Measurements from ENCODE around the gene NFAT5. TPM values are rescaled to one million over a fixed set of nuclear protein-coding genes. Genes with fewer than 3 reads are reported as not detected.
"Not testable (repeated sequence)": the region's sequence is repeated elsewhere in the genome, so short reads cannot be mapped to it uniquely, and the experiment has no call there.

Gene NFAT5
- total RNA-seq, 2 donors from 2014 or later, result 35.6 to 43.3 TPM

DNA sequence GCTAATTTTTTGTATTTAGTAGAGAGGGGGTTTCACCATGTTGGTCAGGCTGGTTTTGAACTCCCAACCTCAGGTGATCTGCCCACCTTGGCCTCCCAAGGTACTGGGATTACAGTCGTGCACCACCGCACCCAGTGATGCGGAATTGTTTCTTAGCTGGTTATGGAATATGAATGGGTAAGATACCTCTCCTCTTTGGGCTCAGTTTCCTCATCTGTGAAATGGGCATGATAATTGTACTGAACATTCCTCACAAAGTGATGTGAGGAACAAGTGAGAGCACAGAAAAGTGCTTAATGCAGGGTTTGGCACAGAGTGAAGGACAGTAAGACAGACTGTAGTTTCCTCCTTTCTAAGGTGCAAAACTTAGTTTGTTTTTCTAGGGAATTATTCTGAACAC lies 31.0 kb upstream of the NFAT5 start:
- H3K27ac Mint-ChIP-seq, result no peak overlapping the region
- H3K9me3 ChIP-seq (ENCODE audit: control insufficient read depth, low read length, poor library complexity, severe bottlenecking), result no peaks in the 10 kb centered on the region
- H3K27me3 Mint-ChIP-seq, result peaks cover 11% of the 10 kb centered on the region
- no peaks in the 10 kb centered on the region for H3K36me3 Mint-ChIP-seq (ENCODE audit: low read depth)
- DNase-seq, result no peak
- no peak overlapping the region for H3K4me3 Mint-ChIP-seq
- peaks cover 6% of the 10 kb centered on the region for H3K4me1 Mint-ChIP-seq
- no peak for ATAC-seq

DNA sequence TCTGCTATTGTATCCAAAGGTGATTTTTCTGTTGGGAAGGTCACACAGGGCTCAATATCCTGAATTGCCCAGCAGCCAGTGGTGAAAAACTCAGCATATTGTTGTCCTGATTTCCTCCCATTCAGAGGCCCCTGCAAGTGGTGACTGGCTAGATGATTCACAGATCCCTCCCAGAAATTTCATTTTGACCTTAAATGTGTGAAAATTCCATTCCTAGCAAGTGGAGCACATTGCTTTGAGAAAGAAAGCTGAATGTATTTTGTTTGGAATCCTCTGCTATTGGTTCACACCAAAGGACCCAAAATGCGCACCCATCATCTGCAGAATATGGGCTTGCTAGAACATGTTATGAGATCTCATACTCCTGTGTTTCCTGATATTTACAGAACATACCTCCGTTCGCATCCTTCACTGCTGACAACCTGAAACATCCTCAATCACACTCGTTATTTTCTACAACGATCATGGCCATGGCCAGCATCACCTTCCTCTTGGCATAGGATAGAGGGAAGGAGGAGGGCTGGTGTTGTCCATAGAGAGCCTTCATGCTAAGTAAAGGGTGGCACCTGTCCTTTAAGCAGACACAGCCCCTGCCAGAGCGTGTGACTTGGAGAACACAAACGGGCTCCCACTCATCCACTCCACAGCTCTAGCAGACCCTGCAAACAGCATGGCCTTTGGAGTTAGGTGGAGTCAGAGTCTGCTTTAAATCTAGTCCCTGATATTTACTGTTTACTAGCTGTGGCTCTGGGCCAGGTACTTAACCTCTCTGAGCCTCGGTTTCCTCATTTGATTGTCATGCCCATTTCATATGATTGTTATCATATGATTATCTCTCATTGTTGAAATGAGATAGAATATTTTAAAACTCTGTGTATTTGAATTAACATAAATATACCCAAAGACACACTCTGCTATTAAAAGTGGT lies 30.4 kb upstream of the NFAT5 start:
- peaks cover 5% of the 10 kb centered on the region for H3K4me1 Mint-ChIP-seq

DNA sequence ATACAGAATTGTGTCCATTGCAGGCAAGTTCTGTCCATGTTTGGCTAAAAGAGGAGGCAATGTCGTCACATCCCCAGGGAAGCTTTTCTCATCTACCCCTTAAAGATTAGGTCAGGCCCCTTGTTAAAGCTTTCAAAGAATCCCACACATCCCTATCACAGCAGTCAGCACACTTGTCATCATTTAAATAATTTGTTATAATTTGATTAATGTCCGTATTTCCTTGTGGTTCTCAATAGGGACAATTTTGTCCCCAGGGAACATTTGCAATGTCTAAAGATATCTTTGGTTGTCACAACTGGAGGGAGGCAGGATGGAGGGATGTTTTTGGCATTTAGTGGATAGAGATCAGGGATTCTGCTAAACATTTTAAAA lies 28.1 kb upstream of the NFAT5 start:
- Mint-ChIP-seq H3K27me3 (peaks cover 11% of the 10 kb centered on the region), H3K4me1 (no peaks in the 10 kb centered on the region), H3K4me3 (no peak overlapping the region), H3K36me3 (ENCODE audit: low read depth) (no peaks in the 10 kb centered on the region), H3K27ac (no peak overlapping the region)
- ATAC-seq (no peak), DNase-seq (no peak)
- H3K9me3 ChIP-seq (ENCODE audit: control insufficient read depth, low read length, poor library complexity, severe bottlenecking), result no peaks in the 10 kb centered on the region

More for the DNA sequence above, 30.4 kb upstream of the NFAT5 start:
- no peaks in the 10 kb centered on the region for H3K9me3 ChIP-seq (ENCODE audit: control insufficient read depth, low read length, poor library complexity, severe bottlenecking)
- ATAC-seq (no peak), DNase-seq (no peak)
- Mint-ChIP-seq H3K4me3 (no peak overlapping the region), H3K36me3 (ENCODE audit: low read depth) (no peaks in the 10 kb centered on the region), H3K27me3 (peaks cover 11% of the 10 kb centered on the region), H3K27ac (no peak overlapping the region)

DNA sequence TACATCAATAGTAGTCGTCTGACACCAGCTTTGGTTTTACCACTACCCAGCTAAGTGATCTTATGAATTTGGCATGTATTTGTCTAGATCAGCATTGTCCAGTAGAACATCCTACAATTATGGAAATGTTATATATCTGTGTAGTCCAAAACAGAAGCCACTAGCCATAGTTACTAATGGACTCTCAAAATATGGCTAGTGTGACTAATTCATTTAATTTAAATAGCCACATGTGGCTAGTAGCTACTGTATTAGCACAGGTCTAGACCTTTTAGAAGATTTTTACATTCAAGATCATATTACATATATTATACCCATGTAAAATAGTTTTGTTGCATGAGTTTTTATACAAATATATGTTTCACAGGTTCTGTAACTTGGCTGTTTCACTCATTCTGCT lies 27.0 kb upstream of the NFAT5 start:
- no peak overlapping the region for H3K27ac Mint-ChIP-seq
- H3K4me1 Mint-ChIP-seq, result no peaks in the 10 kb centered on the region
- no peaks in the 10 kb centered on the region for H3K36me3 Mint-ChIP-seq (ENCODE audit: low read depth)
- DNase-seq (no peak), ATAC-seq (no peak)
- H3K4me3 Mint-ChIP-seq, result no peak overlapping the region
- H3K27me3 Mint-ChIP-seq, result peaks cover 4% of the 10 kb centered on the region
- H3K9me3 ChIP-seq (ENCODE audit: control insufficient read depth, low read length, poor library complexity, severe bottlenecking), result no peaks in the 10 kb centered on the region

DNA sequence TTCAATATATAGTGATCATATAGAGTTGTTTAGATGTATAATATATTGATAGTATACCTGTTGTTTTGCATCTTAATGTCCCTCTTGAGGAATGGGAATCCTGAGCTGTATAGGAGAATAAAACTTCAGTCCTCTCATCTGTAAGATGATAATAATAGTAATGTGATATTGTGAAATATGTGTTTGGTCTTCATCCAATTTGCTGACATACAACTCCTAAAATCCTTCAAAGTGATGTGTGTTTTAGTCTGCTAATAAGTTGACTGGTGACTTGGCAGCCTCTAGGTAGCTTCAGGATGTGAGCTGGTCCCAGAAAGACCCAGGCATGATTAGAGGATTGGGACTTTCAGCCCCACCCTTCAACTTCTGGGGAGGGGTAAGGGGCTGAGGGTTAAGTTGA lies 22.8 kb upstream of the NFAT5 start:
- H3K27ac Mint-ChIP-seq, result no peak overlapping the region
- no peaks in the 10 kb centered on the region for H3K27me3 Mint-ChIP-seq
- H3K36me3 Mint-ChIP-seq (ENCODE audit: low read depth), result no peaks in the 10 kb centered on the region
- H3K4me1 Mint-ChIP-seq, result no peaks in the 10 kb centered on the region
- no peak for ATAC-seq
- DNase-seq, result no peak
- no peaks in the 10 kb centered on the region for H3K9me3 ChIP-seq (ENCODE audit: control insufficient read depth, low read length, poor library complexity, severe bottlenecking)
- no peak overlapping the region for H3K4me3 Mint-ChIP-seq

DNA sequence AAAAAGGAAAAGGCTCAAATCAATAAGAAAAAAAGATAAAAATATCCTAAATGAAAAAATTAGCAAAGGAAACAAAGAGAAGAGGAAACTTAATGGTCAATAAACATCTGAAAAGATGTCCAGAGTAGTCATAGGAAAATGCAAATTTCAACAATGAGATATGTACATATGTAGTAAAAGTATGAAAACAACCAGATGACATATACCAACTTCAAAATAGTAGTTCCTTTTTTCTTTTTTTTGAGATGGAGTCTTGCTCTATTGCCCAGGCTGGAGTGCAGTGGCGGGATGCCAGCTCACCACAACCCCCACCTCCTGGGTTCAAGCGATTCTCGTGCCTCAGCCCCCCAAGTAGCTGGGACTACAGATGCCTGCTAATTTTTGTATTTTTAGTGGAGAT lies 21.7 kb upstream of the NFAT5 start:
- DNase-seq (no peak), ATAC-seq (no peak)
- Mint-ChIP-seq H3K36me3 (ENCODE audit: low read depth) (no peaks in the 10 kb centered on the region), H3K4me1 (no peaks in the 10 kb centered on the region), H3K27me3 (no peaks in the 10 kb centered on the region), H3K4me3 (no peak overlapping the region), H3K27ac (no peak overlapping the region)
- H3K9me3 ChIP-seq (ENCODE audit: control insufficient read depth, low read length, poor library complexity, severe bottlenecking), result no peaks in the 10 kb centered on the region

DNA sequence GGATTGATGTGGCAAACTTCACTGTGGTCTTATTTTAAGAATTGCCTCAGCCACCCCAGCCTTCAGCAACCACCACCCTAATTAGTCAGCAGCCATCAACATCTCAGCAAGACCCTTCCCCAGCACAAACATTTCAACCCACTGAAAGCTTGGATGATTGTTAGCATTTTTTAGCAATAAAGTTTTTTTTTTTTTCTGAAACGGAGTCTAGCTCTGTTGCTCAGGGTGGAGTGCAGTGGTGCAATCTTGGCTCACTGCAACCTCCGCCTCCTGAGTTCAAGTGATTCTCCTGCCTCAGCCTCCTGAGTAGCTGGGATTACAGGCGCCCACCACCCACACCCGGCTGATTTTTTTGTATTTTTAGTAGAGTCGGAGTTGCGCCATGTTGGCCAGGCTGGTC lies 19.1 kb upstream of the NFAT5 start:
- not testable (repeated sequence) for ATAC-seq; H3K27me3 Mint-ChIP-seq; H3K9me3 ChIP-seq (ENCODE audit: control insufficient read depth, low read length, poor library complexity, severe bottlenecking); H3K4me3 Mint-ChIP-seq; H3K27ac Mint-ChIP-seq; H3K4me1 Mint-ChIP-seq; H3K36me3 Mint-ChIP-seq (ENCODE audit: low read depth); DNase-seq

DNA sequence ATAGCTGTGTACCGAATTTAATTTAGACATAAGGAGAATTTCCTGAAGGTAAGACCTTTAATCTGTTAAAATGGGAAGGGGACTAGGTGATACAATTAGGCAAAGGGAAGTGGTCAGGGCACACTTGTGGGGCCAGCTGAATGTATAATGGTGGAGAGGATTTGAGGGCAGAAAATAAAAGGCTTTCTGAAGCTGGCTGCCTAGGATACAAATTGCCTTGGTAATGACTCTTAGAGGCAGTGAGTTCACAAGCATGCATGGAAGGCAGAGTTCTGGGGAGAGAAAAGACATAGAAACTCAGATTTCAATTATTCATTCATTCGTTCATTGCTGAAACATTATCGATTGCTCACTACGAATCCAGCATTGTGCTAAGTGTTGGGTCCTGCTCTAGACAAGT lies 12.4 kb upstream of the NFAT5 start:
- no peak for ATAC-seq
- Mint-ChIP-seq H3K4me1 (peaks cover 10% of the 10 kb centered on the region), H3K27me3 (peaks cover 6% of the 10 kb centered on the region), H3K4me3 (no peak overlapping the region), H3K27ac (no peak overlapping the region), H3K36me3 (ENCODE audit: low read depth) (peaks cover 2% of the 10 kb centered on the region)
- no peaks in the 10 kb centered on the region for H3K9me3 ChIP-seq (ENCODE audit: control insufficient read depth, low read length, poor library complexity, severe bottlenecking)
- no peak for DNase-seq

DNA sequence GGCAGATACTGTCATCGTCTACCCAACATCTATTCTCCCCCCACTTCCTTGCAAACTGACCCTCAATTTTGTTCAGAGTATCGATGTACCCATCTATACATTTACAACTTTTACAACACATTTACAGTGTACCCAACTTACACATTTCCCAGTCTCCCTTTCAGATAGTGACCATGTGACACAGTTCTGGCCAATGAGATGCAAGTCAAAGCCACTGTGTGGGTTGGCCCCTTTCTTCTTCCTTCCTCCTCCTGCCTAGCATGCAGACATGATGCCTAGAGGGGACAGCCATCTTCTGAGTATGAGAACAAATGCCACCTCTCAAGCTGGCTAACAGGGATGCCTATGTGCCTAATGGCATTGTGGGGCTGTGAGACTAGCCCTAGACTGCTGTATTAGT lies 11.3 kb upstream of the NFAT5 start:
- H3K4me1 Mint-ChIP-seq, result peaks cover 10% of the 10 kb centered on the region
- no peak for ATAC-seq
- no peak overlapping the region for H3K4me3 Mint-ChIP-seq
- H3K27me3 Mint-ChIP-seq, result peaks cover 6% of the 10 kb centered on the region
- peaks cover 2% of the 10 kb centered on the region for H3K36me3 Mint-ChIP-seq (ENCODE audit: low read depth)
- DNase-seq, result no peak
- H3K27ac Mint-ChIP-seq, result no peak overlapping the region
- H3K9me3 ChIP-seq (ENCODE audit: control insufficient read depth, low read length, poor library complexity, severe bottlenecking), result no peaks in the 10 kb centered on the region

DNA sequence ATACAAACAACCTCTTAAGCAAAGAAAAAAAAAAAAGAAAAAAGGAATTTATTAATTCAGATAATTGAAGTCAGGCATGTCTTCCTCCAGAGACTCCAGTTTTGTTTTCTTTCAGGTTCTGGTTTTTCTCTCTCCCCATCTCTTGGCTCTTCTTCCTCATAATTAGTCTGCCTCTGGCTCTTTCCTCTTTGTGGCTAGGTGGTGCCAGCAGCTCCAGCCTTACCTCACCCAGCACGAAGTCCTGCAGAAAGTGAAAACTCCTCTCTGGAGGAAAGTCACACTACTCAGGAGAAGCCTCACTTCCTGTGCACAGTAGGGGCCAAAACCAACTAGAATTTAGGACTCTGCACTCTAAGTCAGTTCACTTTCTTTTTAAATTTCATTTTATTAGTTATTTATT lies 10.3 kb upstream of the NFAT5 start:
- Mint-ChIP-seq H3K4me1 (peaks cover 10% of the 10 kb centered on the region), H3K27me3 (peaks cover 5% of the 10 kb centered on the region), H3K27ac (no peak overlapping the region), H3K4me3 (no peak overlapping the region), H3K36me3 (ENCODE audit: low read depth) (peaks cover 2% of the 10 kb centered on the region)
- no peaks in the 10 kb centered on the region for H3K9me3 ChIP-seq (ENCODE audit: control insufficient read depth, low read length, poor library complexity, severe bottlenecking)
- DNase-seq (no peak), ATAC-seq (no peak)

DNA sequence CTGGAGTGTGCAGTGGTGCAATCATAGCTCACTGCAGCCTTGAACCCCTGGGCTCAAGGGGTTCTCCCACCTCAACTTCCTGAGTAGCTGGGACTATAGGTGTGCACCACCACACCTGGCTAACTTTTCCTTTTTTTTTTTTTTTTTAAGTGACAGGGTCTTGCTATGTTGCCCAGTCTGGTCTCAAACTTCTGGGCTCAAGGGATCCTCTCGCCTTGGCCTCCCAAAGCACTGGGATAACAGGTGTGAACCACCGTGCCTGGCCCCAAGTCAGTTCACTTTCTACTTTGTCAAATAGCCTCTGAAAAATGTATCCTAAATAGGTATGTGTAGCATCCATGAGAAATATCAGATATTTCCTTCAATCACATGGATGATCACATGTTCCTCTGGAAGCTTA lies 9.9 kb upstream of the NFAT5 start:
- no peak overlapping the region for H3K4me3 Mint-ChIP-seq

DNA sequence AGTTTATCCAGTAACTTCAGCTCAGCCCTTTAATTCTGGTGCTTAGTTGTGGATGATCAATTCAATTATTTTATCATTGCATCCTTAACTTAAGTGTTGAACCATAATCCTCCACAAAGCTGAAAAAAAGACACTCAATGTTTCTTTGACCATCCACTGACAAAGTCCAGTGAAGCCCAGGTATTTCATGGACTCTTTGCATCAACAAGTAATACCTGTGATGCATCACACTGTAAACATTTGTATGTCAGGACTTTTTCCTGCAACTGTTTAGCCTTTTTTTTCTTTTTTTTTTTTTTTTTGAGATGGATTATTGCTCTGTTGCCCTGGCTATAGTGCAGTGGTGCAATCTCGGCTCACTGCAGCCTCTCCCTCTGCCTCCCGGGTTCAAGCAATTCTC lies 6.6 kb upstream of the NFAT5 start:
- no peak overlapping the region for H3K4me3 Mint-ChIP-seq
- H3K4me1 Mint-ChIP-seq, result peaks cover 21% of the 10 kb centered on the region
- H3K27me3 Mint-ChIP-seq, result no peaks in the 10 kb centered on the region
- no peaks in the 10 kb centered on the region for H3K9me3 ChIP-seq (ENCODE audit: control insufficient read depth, low read length, poor library complexity, severe bottlenecking)
- no peak for ATAC-seq
- peaks cover 2% of the 10 kb centered on the region for H3K36me3 Mint-ChIP-seq (ENCODE audit: low read depth)
- H3K27ac Mint-ChIP-seq, result no peak overlapping the region
- no peak for DNase-seq

More for the DNA sequence above, 9.9 kb upstream of the NFAT5 start:
- no peaks in the 10 kb centered on the region for H3K9me3 ChIP-seq (ENCODE audit: control insufficient read depth, low read length, poor library complexity, severe bottlenecking)
- Mint-ChIP-seq H3K27ac (no peak overlapping the region), H3K4me1 (peaks cover 10% of the 10 kb centered on the region), H3K36me3 (ENCODE audit: low read depth) (peaks cover 2% of the 10 kb centered on the region), H3K27me3 (peaks cover under 1% of the 10 kb centered on the region)
- ATAC-seq (no peak), DNase-seq (no peak)

DNA sequence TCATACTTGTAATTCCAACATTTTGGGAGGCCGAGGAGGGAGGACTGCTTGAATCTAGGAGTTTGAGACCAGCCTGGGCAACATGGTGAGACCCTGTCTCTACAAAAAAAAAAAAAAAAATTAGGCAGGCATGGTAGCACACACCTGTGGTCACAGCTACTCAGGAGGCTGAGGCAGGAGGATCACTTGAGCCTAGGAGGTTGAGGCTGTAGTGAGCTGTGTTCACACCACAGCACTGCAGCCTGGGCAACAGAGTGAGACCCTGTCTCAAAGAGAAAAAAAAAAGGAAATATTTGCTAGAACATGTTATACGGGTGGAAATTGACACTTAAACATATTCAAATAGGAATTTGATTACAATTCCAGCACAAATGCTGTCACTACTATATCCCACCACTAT lies 4.4 kb upstream of the NFAT5 start:
- not testable (repeated sequence) for H3K27me3 Mint-ChIP-seq; ATAC-seq; H3K36me3 Mint-ChIP-seq (ENCODE audit: low read depth); H3K9me3 ChIP-seq (ENCODE audit: control insufficient read depth, low read length, poor library complexity, severe bottlenecking); DNase-seq; H3K4me3 Mint-ChIP-seq
- Mint-ChIP-seq H3K27ac (peak overlapping the region; percentile 34), H3K4me1 (peaks cover 19% of the 10 kb centered on the region)

DNA sequence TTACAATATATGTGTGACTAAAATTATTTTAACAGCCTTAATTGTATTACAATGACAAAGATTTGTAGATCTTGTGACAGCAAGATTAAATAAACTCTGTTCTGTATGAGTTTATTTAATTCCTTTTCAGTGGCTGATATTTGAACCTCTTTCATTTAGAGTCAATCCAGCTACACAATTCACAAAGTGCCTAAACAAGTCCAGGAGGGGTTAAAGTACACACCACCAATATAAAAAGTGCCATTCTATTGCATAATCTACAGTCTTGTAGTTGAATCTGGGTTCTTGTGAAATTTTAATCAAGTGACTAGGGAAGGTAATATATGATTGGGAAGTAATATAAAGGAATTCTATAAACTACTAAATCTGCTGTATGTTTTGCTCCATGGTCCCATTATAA lies 3.9 kb upstream of the NFAT5 start:
- peaks cover 19% of the 10 kb centered on the region for H3K4me1 Mint-ChIP-seq
- no peaks in the 10 kb centered on the region for H3K9me3 ChIP-seq (ENCODE audit: control insufficient read depth, low read length, poor library complexity, severe bottlenecking)
- no peak overlapping the region for H3K4me3 Mint-ChIP-seq
- H3K27ac Mint-ChIP-seq, result no peak overlapping the region
- peaks cover 4% of the 10 kb centered on the region for H3K36me3 Mint-ChIP-seq (ENCODE audit: low read depth)
- ATAC-seq, result no peak
- no peaks in the 10 kb centered on the region for H3K27me3 Mint-ChIP-seq
- no peak for DNase-seq
